GM18511 (cell line): ENCODE measurements around the gene CLDN11.

Experiments used
- ATAC-seq: cut with Tn5 transposase; IDR thresholded peaks from one replicate; pipeline ENCODE4 v1.9.1; 2021; ENCODE audit warnings: mild to moderate bottlenecking, moderate library complexity; ENCODE audit not compliant: unreplicated experiment

Gene CLDN11

GRCh38 chr3:170470063-170471016, 51.7 kb downstream of the CLDN11 start:
- ATAC-seq, result no peak

- no peak for ATAC-seq
These were observed 52.5 kb downstream of the CLDN11 start for GRCh38 chr3:170471149-170471548.

GRCh38 chr3:170473358-170473757, 54.7 kb downstream of the CLDN11 start:
- ATAC-seq, result no peak

DNA sequence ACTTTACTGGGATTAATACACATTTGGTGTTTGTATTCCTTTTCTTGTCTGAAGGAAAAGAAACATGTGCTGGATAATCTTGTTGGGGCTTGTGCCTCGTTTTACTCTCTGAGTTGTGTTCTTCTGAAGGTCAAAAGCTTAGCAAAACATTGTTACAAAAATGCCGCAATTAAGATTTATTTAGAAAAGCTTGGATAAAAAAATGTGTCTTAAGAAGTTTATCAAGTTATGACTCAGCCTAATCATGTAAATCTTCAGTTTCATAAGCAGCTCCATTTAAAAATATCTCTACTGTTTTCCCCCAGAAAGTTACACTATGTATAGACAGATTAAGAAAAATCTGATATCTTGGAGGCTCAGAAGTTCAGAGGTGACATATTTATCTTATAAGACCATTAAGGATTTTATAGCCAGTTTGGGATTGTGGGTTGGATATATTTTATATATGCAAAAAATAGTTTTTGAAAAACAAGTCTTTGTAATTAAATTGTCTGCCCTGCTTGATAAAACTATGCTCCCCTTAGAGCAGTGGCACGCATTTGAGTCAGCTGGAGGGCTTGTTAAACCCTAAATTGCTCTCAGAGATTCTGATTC, 56.5 kb downstream of the CLDN11 start:
- ATAC-seq, result no peak

DNA sequence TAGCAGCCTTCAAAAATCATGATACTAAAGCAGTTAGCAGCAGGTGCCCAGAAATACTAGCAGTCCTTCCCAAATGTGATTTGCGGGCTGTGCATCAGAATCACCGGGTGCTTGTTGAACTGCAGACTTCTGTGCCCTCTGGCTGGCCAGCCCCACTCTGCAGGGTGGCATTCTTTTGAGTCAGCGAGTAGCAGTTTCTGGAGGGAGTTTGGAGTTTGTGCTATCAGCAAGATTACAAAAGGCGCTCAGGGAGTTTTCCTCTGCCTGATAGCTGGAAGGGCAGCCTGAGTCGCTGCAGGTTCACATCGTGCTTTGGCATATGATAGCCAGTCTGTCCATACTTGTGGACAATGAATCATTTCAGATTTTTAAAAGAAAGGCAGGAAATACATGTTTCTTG, 57.6 kb downstream of the CLDN11 start:
- ATAC-seq, result no peak

DNA sequence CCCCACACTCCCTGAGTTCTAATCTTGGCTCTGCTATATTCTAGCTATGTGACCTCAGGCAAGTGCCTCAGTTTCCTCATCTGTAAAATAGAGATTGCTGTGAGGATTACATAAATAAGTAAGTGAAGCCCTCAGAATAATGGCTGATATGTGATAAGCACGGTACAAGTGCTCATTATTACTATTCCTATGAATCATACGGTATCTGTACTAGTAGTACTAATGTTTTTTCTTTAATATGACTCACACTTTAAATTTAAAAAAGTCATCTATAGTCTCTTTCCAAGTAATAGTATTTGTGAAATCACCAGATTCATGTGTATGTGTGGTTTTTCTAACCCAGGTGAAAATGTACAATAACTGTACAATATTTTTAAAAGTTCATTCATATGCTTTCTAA, 58.7 kb downstream of the CLDN11 start:
- no peak for ATAC-seq

DNA sequence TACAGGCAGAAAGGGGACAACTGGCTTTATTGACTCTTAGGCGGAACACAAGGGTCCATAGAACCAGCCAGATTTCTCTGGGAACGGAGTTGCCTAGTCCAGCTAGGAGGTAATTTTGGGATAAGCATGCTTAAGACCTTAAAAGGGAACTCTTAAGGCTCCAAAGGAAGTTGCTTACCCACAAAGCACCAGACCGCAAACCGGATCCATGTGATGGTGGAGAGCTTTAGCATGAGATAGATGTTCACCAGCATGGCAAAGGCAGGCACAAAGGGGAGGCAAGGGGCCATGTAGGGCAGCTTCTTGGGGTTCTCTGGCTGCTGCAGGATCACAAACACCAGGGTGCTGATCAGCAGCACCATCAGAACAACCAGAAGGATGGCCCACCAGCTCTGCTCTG, 61.4 kb downstream of the CLDN11 start:
- ATAC-seq, result no peak

DNA sequence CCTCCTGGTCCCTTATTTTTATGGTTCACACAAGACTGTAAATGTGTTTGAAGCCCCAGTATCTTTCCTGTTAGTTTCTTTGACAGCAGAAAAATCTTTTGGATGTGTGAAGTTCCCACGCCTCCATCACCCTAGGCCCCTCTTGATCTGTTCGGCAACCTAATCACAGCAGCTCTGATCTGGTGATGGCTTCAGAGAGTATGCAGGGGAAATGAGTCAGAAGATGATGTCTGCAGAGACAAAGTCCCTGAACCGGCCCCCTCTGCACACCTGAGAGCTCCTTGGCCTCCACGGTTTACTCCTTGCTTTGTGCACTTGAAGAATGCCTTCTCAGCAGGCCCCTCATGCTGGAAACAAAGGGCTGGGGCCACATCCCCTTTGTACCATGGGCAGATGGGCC, 63.5 kb downstream of the CLDN11 start:
- no peak for ATAC-seq

GRCh38 chr3:170483485-170484262, 65.0 kb downstream of the CLDN11 start:
- no peak for ATAC-seq
